Endothelial cell of umbilical vein (primary cell): Measurements from ENCODE around the gene COL9A1.

ENCODE experiments used
- EZH2 ChIP-seq: IDR thresholded peaks from 2 replicates; pipeline ENCODE4 v1.6.1; 2012; ENCODE audit warnings: borderline replicate concordance, low read depth, mild to moderate bottlenecking, moderate library complexity, low read length, inconsistent platforms; ENCODE audit not compliant: severe bottlenecking
- POLR2A ChIP-seq: IDR thresholded peaks from 2 replicates; pipeline ENCODE4 v1.6.1; 2012; ENCODE audit warnings: low read depth, mild to moderate bottlenecking, control low read depth, low read length
- TF ChIP-seq, protein P1 (sequence below), 2 donors: IDR thresholded peaks; 1 replicate in 1 of 2; 2 replicates in 1 of 2; pipeline ENCODE4 v1.5.1; 2011; ENCODE audit warnings: low read length in 2 of 2, mild to moderate bottlenecking in 2 of 2, moderate library complexity in 2 of 2, control low read depth in 1 of 2, inconsistent platforms in 1 of 2, low read depth in 1 of 2; ENCODE audit not compliant: insufficient read depth in 1 of 2; ENCODE audit errors: extremely low read depth in 1 of 2

DNA sequence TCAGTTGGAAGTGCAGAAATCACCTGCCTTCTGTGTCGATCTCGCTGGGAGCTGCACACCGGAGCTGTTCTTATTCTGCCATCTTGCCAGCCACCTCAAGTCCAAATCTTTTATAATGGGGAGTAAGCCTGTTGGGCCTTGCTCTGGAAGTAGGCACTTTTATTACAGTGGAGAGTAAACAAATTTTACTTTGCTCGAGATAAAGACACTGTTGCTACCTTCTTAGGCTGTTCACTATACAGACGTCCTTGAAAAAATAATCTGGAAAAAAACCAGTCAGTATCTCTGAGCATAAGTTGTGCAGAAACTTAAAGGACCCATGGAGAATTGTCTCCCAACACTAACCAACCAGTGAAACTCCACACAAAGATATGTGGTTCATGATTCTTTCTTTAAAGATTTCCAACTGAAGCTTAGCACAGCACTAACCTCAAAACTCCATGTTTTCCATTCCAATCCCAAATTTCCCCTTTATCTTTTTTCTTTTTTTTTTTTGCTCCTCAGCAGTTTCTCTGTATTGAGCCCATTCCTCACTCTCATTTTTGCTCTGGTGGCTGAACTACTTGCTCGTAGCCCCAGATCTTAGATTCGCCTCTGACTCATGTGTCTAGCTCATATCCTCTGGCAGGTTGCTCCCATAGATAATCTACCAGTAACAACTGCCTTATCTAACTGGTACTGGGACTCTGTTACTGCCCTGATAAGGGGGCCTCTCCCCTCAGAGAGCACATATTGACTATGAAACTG lies 34.3 kb upstream of the COL9A1 start:
- TF ChIP-seq, protein P1, sequence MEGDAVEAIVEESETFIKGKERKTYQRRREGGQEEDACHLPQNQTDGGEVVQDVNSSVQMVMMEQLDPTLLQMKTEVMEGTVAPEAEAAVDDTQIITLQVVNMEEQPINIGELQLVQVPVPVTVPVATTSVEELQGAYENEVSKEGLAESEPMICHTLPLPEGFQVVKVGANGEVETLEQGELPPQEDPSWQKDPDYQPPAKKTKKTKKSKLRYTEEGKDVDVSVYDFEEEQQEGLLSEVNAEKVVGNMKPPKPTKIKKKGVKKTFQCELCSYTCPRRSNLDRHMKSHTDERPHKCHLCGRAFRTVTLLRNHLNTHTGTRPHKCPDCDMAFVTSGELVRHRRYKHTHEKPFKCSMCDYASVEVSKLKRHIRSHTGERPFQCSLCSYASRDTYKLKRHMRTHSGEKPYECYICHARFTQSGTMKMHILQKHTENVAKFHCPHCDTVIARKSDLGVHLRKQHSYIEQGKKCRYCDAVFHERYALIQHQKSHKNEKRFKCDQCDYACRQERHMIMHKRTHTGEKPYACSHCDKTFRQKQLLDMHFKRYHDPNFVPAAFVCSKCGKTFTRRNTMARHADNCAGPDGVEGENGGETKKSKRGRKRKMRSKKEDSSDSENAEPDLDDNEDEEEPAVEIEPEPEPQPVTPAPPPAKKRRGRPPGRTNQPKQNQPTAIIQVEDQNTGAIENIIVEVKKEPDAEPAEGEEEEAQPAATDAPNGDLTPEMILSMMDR (IDR thresholded peaks at IDR 0.05; ENCODE audit: extremely low read depth in 1 of 2, insufficient read depth in 1 of 2, low read depth in 1 of 2, low read length in 2 of 2), result no peak
- TF ChIP-seq POLR2A, result no peak
- no peak for TF ChIP-seq EZH2
